Measurements from ENCODE around the gene CABP7.

CABP7 gene

GRCh38 chr22:29719899-29720645 lies at the start of gene CABP7:
Gene CABP7, plus strand, starts transcription at chr22:29720003. Its CDS starts 422 bp downstream, at chr22:29720425.
- no peak for DNase-seq

- DNase-seq, result no peak
Observed at GRCh38 chr22:29670626-29671025, 49.2 kb upstream of the CABP7 start.

- no peak for DNase-seq
Observed at GRCh38 chr22:29673361-29674066, 46.3 kb upstream of the CABP7 start.

- DNase-seq, result no peak
Observed at GRCh38 chr22:29674121-29674520, 45.7 kb upstream of the CABP7 start.

- no peak for DNase-seq
Observed at GRCh38 chr22:29679316-29679715, 40.5 kb upstream of the CABP7 start.

- no peak for DNase-seq
Observed at GRCh38 chr22:29683536-29683935, 36.3 kb upstream of the CABP7 start.

- DNase-seq, result no peak
Observed at GRCh38 chr22:29684244-29684643, 35.6 kb upstream of the CABP7 start.

- no peak for DNase-seq
Observed at GRCh38 chr22:29689206-29689879, 30.5 kb upstream of the CABP7 start.

GRCh38 chr22:29689880-29690213 lies 30.0 kb upstream of the CABP7 start:
- peak; percentile 29 to 32 for DNase-seq

- no peak for DNase-seq
Observed at GRCh38 chr22:29690476-29690875, 29.3 kb upstream of the CABP7 start.

GRCh38 chr22:29691636-29692326 lies 28.0 kb upstream of the CABP7 start:
- no peak for DNase-seq

- no peak for DNase-seq
Observed at GRCh38 chr22:29692327-29692640, 27.5 kb upstream of the CABP7 start.

- no peak for DNase-seq
Observed at GRCh38 chr22:29693161-29693560, 26.6 kb upstream of the CABP7 start.

- DNase-seq, result no peak
Observed at GRCh38 chr22:29693671-29694070, 26.1 kb upstream of the CABP7 start.

GRCh38 chr22:29695129-29695926 lies 24.5 kb upstream of the CABP7 start:
- no peak for DNase-seq

GRCh38 chr22:29697853-29698598 lies 21.8 kb upstream of the CABP7 start:
- no peak for DNase-seq

GRCh38 chr22:29700206-29700899 lies 19.4 kb upstream of the CABP7 start:
- no peak for DNase-seq

GRCh38 chr22:29700900-29701154 lies 19.0 kb upstream of the CABP7 start:
- DNase-seq, result no peak

- peak in 1 of 2 experiments; percentile 20 for DNase-seq
Observed at GRCh38 chr22:29701155-29701999, 18.4 kb upstream of the CABP7 start.
